Inflammatory macrophage (primary cell): Measurements from ENCODE around the gene EFR3B.
"Not testable (repeated sequence)": the region's sequence is repeated elsewhere in the genome, so short reads cannot be mapped to it uniquely, and the experiment has no call there.

Source experiments
- DNase-seq, 2 donors: peaks; one replicate each; pipeline ENCODE4 v3.0.0-alpha.2; 2020 to 2022

Gene EFR3B

GRCh38 chr2:25151718-25152117, 109.8 kb downstream of the EFR3B start:
- no peak for DNase-seq

GRCh38 chr2:25155401-25155800, 113.5 kb downstream of the EFR3B start:
- DNase-seq: no peak

- no peak for DNase-seq
These were observed 116.4 kb downstream of the EFR3B start for GRCh38 chr2:25158096-25158852.

DNA sequence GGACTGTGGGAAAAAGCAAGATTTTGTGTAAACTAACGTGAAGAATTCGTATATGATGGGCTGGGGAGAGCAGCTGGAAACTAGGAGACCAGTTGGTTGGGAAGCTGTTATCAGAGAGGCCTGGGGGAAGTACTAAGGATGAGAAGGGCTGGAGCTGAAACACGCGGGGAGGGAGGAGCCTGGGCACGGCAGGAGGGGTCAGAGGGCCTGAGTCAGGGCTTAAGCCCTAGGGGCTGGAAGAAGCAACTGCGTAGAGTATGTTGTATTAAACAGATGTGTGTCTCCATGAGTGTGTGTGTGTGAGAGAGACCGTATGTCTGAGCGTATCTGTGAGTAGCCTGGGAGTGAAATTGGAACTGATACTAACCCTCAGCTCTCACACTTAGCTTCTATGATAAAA, 118.1 kb downstream of the EFR3B start:
- no peak for DNase-seq

GRCh38 chr2:25160376-25160775, 118.5 kb downstream of the EFR3B start:
- no peak for DNase-seq

DNA sequence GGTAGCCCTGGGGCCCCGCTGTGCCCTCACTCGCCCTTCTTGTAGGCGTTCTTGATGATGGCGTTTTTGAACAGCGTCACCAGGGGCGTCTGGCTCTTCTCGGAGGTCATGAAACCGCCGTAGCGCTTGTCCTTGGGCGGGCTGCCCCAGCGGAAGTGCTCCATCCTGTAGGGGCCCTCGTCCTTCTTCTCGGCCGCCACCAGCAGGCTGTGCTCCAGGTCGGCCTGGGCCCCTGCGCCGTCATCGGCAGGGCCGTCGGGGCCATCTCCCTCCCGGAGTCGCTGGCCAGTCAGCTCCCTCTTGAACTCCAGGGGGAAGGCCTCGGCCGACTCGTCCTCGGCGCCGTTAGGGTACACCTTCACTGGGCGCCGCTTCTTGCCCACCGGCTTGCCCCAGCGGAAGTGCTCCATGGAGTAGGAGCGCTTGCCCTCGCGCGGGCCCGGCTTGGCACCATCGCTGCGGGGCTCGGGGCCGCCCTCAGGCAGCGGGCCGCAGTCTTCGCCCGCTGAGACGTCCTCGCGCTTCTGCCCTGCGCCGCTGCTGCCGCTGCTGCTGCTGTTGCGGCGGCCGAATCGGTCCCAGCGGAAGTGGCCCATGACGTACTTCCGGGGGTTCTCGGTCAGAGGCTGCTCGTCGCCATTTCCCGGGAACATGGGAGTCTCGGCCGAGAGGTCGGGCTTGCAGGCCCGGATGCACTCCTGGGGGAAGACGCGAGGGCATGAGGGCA, 119.3 kb downstream of the EFR3B start:
- peak; percentile 11 to 68 for DNase-seq

DNA sequence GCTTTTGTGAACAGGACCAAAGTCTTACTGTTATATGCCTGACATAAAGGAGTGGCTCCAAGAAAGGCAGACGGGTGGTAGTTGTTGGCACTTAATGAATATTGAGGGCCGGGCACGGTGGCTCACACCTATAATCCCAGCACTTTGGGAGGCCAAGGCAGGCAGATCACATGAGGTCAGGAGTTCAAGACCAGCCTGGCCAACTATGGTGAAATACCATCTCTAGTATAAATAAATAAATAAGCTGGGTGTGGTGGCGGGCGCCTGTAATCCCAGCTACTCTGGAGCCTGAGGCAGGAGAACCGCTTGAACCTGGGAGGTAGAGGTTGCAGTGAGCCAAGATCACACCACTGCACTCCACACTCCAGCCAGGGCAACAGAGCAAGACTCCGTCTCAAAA, 120.2 kb downstream of the EFR3B start:
- DNase-seq: not testable (repeated sequence)

- no peak for DNase-seq
These were observed 122.7 kb downstream of the EFR3B start for GRCh38 chr2:25164561-25164960.

- peak; percentile 44 to 68 for DNase-seq
These were observed 124.4 kb downstream of the EFR3B start for GRCh38 chr2:25165992-25166875.

DNA sequence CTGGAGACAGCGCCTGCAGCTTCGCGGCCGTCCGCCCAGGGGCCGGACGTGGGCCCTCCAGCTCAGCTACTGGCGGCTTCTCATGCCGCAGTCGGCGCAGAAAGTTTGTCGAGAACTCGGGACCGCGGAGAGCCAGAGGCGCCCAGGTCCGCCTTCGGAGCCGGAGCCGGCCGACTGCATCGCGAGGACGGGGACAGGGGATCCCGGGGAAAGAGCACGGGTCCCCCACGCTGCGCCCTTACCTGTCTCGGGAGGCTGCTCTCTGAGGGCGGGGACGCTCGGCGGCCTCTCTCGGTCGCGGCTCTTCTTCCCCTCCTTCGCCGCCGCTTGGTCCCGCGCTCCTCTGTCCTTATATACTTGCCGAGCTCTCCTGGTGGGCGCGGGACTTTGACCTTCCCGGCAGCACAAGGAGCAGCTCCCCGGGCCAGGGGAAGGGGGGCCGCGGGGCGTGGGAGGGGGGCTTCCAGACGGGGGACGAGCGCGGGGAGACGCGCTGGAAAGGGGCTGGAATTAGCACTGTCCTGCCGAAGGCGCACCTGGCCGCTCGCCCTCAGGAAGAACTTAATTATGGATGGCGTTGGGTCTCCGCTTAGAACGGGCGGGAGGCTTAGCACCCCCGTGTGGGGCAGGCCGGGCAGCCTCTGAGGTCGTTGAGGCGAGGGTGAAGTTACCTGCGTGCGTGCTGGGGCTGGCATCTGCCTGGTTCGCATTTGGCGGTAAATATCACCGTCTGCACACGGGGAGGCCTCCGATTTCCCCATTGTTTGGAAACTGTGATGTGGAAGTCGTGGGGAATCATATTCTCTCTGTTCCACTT, 126.6 kb downstream of the EFR3B start, which contains the start of gene POMC:
POMC (minus strand) TSS at position 325 of the 817 bp plus-strand sequence. CDS start 3,808 bp downstream, outside the sequence.
- peak in 1 of 2 donors; percentile 36 for DNase-seq

DNA sequence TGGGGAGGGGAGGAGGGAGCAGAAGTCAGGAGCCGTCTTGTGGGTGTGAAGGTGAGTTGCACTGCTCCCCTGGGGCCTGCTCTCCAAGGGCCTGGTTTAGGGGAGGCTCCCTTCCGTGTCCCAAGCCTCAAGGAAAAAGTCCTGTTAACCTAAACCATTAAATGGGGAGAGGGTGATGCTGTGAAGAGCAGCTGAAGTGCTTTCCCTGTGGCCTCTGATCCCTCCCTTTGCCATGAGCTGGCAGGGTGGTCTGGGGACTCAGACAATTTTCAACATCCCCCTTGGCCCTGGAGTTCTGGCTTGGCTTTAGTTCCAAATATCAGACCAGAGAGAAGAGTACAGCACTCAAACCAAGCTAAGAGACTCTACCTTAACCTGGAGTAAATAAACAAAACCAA, 127.2 kb downstream of the EFR3B start:
- DNase-seq: no peak

DNA sequence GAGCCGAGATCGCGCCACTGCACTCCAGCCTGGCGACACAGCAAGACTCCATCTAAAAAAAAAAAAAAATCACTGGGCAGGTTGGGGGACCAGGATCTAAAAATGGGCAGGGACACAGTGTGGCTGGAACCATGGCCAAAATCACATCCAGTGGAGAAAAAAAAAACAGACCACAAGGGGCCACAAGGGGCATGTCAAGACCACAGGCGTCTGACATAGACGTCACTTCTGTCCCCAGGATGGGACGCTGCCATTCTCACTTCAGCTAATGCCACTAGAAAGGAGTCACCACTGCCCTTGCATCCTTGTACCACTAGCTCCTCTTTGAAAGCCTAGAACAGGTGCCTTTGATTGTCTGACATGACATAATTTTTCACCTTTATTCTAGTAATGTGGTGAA, 129.0 kb downstream of the EFR3B start:
- no peak for DNase-seq

DNA sequence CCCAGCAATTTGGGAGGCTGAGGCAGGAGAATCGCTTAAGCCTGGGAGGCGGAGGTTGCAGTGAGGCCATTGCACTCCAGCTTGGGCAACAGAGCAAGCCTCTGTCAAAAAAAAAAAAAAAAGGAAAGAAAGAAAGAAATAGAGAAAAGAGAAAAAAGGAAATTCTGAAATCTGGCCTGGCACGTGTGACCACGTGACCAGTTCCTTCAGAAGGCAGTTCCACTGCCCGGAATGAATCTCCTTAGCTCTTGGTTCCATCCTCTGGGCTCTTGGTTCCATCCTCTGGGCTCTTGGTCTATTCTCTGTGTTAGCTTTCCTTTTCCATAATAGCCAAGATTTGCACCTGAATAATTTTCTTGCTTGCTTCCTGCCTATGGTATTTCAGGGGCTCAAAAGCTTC, 131.8 kb downstream of the EFR3B start:
- no peak for DNase-seq

DNA sequence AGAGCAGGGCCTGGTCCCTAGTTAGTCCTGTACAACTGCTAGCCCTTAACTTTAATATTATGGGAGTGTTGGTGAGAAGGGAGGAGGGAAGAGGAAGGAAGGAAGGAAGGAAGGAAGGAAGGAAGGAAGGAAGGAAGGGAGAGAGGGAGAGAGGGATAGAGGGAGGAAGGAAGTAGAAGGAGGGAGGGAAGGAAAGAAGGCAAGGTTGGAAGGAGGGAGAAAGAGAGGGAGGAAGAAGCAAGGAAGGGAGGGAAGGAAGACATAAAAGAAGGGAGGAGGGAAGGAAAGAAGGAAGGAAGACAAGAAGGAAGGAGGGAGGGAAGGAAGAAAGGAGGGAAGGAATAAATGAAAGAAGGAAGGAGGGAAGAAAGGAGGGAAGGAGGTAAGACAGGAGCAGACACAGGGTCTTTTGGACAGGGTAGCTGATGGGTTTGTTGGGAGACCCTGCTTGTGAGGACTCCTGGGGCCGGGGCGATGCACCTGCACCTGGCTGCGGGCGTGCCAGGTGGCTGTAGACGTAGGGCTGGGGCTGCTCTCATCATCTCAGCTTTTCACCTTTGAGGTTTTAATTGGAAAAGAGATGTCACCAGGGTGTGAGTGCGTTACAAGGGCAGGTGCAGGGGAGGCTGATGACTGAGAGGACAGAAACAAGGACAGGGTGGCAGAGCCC, 132.5 kb downstream of the EFR3B start:
- no peak for DNase-seq

- DNase-seq: peak; percentile 73 to 74
These were observed 134.3 kb downstream of the EFR3B start for GRCh38 chr2:25176138-25176537.

- DNase-seq: no peak
These were observed 134.8 kb downstream of the EFR3B start for GRCh38 chr2:25176541-25177181.

- no peak for DNase-seq
These were observed 135.3 kb downstream of the EFR3B start for GRCh38 chr2:25177211-25177611.

GRCh38 chr2:25178976-25179375, 137.1 kb downstream of the EFR3B start:
- no peak for DNase-seq

DNA sequence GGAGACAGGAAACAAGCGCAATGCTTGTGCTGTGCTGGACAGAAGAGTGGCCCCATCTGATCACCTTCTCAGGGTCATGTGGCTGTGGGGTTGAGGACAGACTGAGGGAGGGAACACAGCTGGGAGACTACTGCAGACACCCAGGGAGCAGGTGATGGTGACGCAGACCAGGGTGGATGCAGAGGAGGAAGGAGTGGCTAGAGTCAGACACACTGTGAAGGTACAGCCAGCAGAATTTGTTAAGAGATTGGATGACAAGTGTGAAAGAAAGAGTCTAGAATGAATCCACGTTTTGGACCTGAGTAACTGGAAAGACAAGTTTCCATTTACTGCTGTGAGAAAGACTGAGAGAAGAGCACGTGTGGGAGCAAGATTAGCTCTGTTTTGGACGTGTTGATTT, 142.4 kb downstream of the EFR3B start:
- DNase-seq: no peak

DNA sequence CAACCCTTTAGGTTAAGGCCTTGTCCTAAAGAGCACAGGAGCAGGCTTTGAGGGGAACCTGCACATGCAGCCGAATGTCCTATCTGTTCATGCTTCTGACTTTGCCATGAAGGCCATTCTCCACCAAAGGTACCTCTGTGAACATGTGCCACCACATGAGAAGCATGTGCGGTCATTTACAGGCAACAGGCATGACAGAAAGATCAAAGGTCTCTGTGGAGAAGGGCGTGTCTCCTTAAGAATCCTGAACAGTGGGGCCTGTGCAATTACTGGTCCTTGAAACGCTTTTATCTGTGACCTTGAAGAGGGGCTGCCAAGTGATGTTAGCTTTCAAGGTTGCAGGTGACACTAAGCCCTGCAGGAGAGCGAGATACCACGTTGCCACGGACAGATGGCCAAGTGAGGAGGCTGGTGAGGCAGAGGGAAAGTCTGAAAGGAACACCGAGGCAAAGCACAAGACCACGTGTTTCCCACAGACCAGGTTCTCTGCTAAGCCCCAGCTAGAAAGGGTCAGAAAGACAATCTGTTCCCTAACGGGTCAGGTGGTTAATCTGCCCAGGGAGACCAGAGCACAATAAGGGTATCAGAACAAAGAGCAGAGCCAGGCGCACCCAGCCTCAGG, 146.0 kb downstream of the EFR3B start:
- no peak for DNase-seq

DNA sequence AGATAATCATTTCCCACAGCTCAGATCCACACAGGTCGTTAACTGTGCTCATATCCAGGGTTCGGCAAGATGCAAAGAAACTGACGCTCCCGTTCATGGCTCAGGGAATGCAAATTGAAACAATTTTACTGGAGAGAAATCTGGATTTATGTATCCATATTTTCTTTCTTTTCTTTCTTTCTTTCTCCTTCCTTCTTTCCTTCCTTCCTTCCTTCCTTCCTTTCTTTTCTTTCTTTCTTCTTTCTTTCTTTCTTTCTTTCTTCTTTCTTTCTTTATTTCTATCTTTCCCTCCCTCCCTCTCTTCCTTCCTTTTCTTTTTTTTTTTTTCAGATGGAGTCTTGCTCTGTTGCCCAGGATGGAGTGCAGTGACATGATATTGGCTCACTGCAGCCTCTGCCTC, 146.5 kb downstream of the EFR3B start:
- no peak for DNase-seq
